HepG2 (cell line): ENCODE measurements around the gene CEBPA. TPM values are rescaled to one million over a fixed set of nuclear protein-coding genes. Genes with fewer than 3 reads are reported as not detected.
A peak's percentile ranks its signal among the peaks of the same experiment; 100 is the strongest.

ENCODE experiments used
- ATAC-seq: fragments of 200-7000 bp; cut with Tn5 transposase; 3 replicates; pipeline ENCODE4 v1.9.1; 2020; ENCODE audit warnings: mild to moderate bottlenecking, moderate library complexity
- BruUV-seq: library from RNA; stranded (reverse); fragments of 400-500 nt; replicated peaks from 2 replicates; lab custom pipeline; 2021; lab: Mats Ljungman, UMichigan
- CTCF ChIA-PET: fragments of 300-600 bp; formaldehyde crosslinking; extraction: SDS; loops from one replicate; lab custom pipeline; 2021; ENCODE audit warnings: low total read pairs, inconsistent platforms, low intra/inter-chr PET ratio; lab: Yijun Ruan, JAX
- POLR2A ChIA-PET: fragments of 350-600 bp; sonication (Branson Sonifier 250); formaldehyde crosslinking; loops from one replicate; lab custom pipeline; 2020; ENCODE audit warnings: antibody characterized with exemption, inconsistent platforms; lab: Yijun Ruan, JAX
- DNase-seq: peaks from one replicate; pipeline ENCODE4 v3.0.0-alpha.2; 2015; ENCODE audit warnings: low spot score
- FAIRE-seq: peaks from 3 replicates; lab custom pipeline; 2011; peaks lifted over from hg19 to GRCh38; lab: Jason Lieb, UNC
- H2AFZ ChIP-seq: one replicate; pipeline ENCODE4 v1.6.1; 2011; ENCODE audit warnings: low read length, inconsistent platforms
- H3K27ac ChIP-seq: fragments of 300-600 bp; 3 replicates; pipeline ENCODE4 v1.8.0; 2011; ENCODE audit warnings: mixed run types, mild to moderate bottlenecking, mixed read lengths, low read length, inconsistent platforms; ENCODE audit not compliant: insufficient read depth; ENCODE audit errors: extremely low read length
- H3K27me3 ChIP-seq, 2 experiments: fragments of 200-600 bp in 1 of 2; 2 replicates in 1 of 2; 3 replicates in 1 of 2; pipeline versions ENCODE4 v1.6.0 to v1.8.0; 2011; ENCODE audit warnings: low read length in 2 of 2, mild to moderate bottlenecking in 2 of 2, moderate library complexity in 2 of 2, inconsistent platforms in 1 of 2; ENCODE audit not compliant: insufficient read depth in 2 of 2, control insufficient read depth in 1 of 2
- H3K36me3 ChIP-seq, 2 experiments: fragments of 200-600 bp in 1 of 2; replicated peaks in 1 of 2; 2 replicates in 1 of 2; 3 replicates in 1 of 2; pipeline versions ENCODE4 v1.5.1 to v1.8.0; 2011; ENCODE audit warnings: low read length in 2 of 2, inconsistent platforms in 1 of 2; ENCODE audit not compliant: insufficient read depth in 2 of 2, control insufficient read depth in 1 of 2
- H3K4me1 ChIP-seq: 2 replicates; pipeline ENCODE4 v1.5.1; 2012; ENCODE audit warnings: low read length, inconsistent platforms; ENCODE audit not compliant: insufficient read depth
- H3K4me2 ChIP-seq: 2 replicates; pipeline ENCODE4 v1.6.0; 2011; ENCODE audit warnings: low read depth, low read length, inconsistent platforms
- H3K4me3 ChIP-seq, 3 experiments: fragments of 200-600 bp in 1 of 3; sonication (generic), shearing (Covaris generic) in 1 of 3; replicated peaks in 1 of 3; 2 replicates each; pipeline ENCODE4 v1.5.1; 2011 to 2016; ENCODE audit warnings: low read length in 3 of 3, inconsistent platforms in 2 of 3, low read depth in 2 of 3, mild to moderate bottlenecking in 2 of 3, control low read depth in 1 of 3, mixed read lengths in 1 of 3; ENCODE audit not compliant: insufficient read depth in 1 of 3
- H3K79me2 ChIP-seq: one replicate; pipeline ENCODE4 v1.6.1; 2011; ENCODE audit warnings: low read length, inconsistent platforms; ENCODE audit not compliant: insufficient read depth
- H3K9ac ChIP-seq: 2 replicates; pipeline ENCODE4 v1.6.0; 2011; ENCODE audit warnings: mild to moderate bottlenecking, low read depth, low read length, inconsistent platforms; ENCODE audit not compliant: insufficient read depth
- H3K9me3 ChIP-seq: 2 replicates; pipeline ENCODE4 v1.5.1; 2012; ENCODE audit warnings: mild to moderate bottlenecking, low read length
- H4K20me1 ChIP-seq: 2 replicates; pipeline ENCODE4 v1.6.0; 2011; ENCODE audit warnings: inconsistent platforms, mild to moderate bottlenecking, low read length, moderate library complexity; ENCODE audit not compliant: insufficient read depth
- ETV5 ChIP-seq: IDR thresholded peaks from 2 replicates; pipeline ENCODE4 v1.6.1; 2018; ENCODE audit warnings: missing biosample characterization, missing genetic modification reagents, inconsistent platforms, borderline replicate concordance
- HBP1 ChIP-seq: IDR thresholded peaks from 2 replicates; pipeline ENCODE4 v1.6.1; 2016; ENCODE audit warnings: low read depth, control low read depth
- KDM3A ChIP-seq: IDR thresholded peaks from 2 replicates; pipeline ENCODE4 v1.6.1; 2018; ENCODE audit warnings: low read depth, missing compliant biosample characterization
- MZF1 ChIP-seq: sonication (generic); formaldehyde crosslinking; IDR thresholded peaks from 2 replicates; pipeline ENCODE4 v1.8.1; 2023; ENCODE audit warnings: mild to moderate bottlenecking, missing genetic modification reagents, borderline replicate concordance
- NFE2L1 ChIP-seq: sonication (generic); formaldehyde crosslinking; IDR thresholded peaks from 2 replicates; pipeline ENCODE4 v1.4.0; 2020; ENCODE audit warnings: missing genetic modification reagents, mild to moderate bottlenecking, borderline replicate concordance
- POLR2A ChIP-seq, 2 experiments: IDR thresholded peaks; 2 replicates each; pipeline ENCODE4 v1.6.1; 2011; ENCODE audit warnings: low read depth in 2 of 2, low read length in 2 of 2, mild to moderate bottlenecking in 1 of 2, moderate library complexity in 1 of 2; ENCODE audit not compliant: insufficient read depth in 1 of 2
- POLR2AphosphoS2 ChIP-seq: IDR thresholded peaks from 2 replicates; pipeline ENCODE4 v1.6.1; 2011; ENCODE audit warnings: low read depth, low read length, improper control_type of control experiment
- RAD51 ChIP-seq: fragments of 450-650 bp; IDR thresholded peaks from 2 replicates; pipeline ENCODE4 v1.6.1; 2016; ENCODE audit warnings: borderline replicate concordance
- RORA ChIP-seq: sonication (generic); formaldehyde crosslinking; IDR thresholded peaks from 2 replicates; pipeline ENCODE4 v1.5.0; 2020; ENCODE audit warnings: mild to moderate bottlenecking, missing genetic modification reagents, moderate library complexity
- SAFB2 ChIP-seq: sonication (generic); formaldehyde crosslinking; IDR thresholded peaks from 2 replicates; pipeline ENCODE4 v1.5.1; 2020; ENCODE audit warnings: missing genetic modification reagents, low read depth, mild to moderate bottlenecking, borderline replicate concordance
- SRSF1 ChIP-seq: fragments of 200-400 bp; formaldehyde crosslinking; optimal IDR thresholded peaks from 2 replicates; pipeline ENCODE3; 2017; ENCODE audit warnings: mild to moderate bottlenecking, low read depth, low read length, moderate library complexity
- TAF1 ChIP-seq: sonication (generic); formaldehyde crosslinking; IDR thresholded peaks from 2 replicates; pipeline ENCODE4 v1.4.0; 2020; ENCODE audit warnings: missing genetic modification reagents
- ZNF337 ChIP-seq: sonication (generic); formaldehyde crosslinking; IDR thresholded peaks from 2 replicates; pipeline ENCODE4 v1.5.1; 2020; ENCODE audit warnings: missing genetic modification reagents, low read depth, mild to moderate bottlenecking, borderline replicate concordance
- ZNF644 ChIP-seq: IDR thresholded peaks from 2 replicates; pipeline ENCODE4 v1.6.1; 2016; ENCODE audit warnings: low read depth
- ZNF746 ChIP-seq: sonication (generic); formaldehyde crosslinking; IDR thresholded peaks from 2 replicates; pipeline ENCODE4 v1.8.0; 2022; ENCODE audit warnings: mild to moderate bottlenecking, missing genetic modification reagents
- WGBS: methylation state at CpG from one replicate; pipeline ENCODE4 v1.1.6; 2017; ENCODE audit warnings: low lambda C conversion rate; 5-methylcytosine and 5-hydroxymethylcytosine counted together
- in situ Hi-C: cut with HindIII; loops from 2 replicates; pipeline ENCODE4 v1.10.0; 2017; ENCODE audit warnings: low pct_unique_long_range_greater_than_20kb; ENCODE audit not compliant: extremely low pct_ligation_motif_present
- intact Hi-C: fragments of 100-400 bp; cut with micrococcal nuclease; formaldehyde crosslinking; loops from one replicate; pipeline ENCODE4 v1.10.0; 2022; ENCODE audit not compliant: unreplicated experiment
- polyA plus RNA-seq, 8 experiments: library from polyadenylated mRNA; depleted of rRNA in 3 of 8; stranded (reverse) in 7 of 8; unstranded in 1 of 8; fragments of >200 nt; fragmentation: Illumina TruSeq in 4 of 8; extraction: Trizol in 4 of 8; gene quantifications; 2 replicates each; pipeline versions ENCODE4 v1.2.1 to v1.2.3, GENCODE V29; 2011 to 2016; ENCODE audit warnings: low read depth in 4 of 8, missing spikeins in 1 of 8, mixed read lengths in 1 of 8; ENCODE audit not compliant: insufficient read depth in 1 of 8
- total RNA-seq, 5 experiments: library from RNA; depleted of rRNA; stranded (reverse); fragments of >200 nt; fragmentation: Illumina TruSeq; extraction: Trizol; gene quantifications; 2 replicates each; pipeline ENCODE4 v1.2.3, GENCODE V29; 2016; ENCODE audit warnings: low read depth in 1 of 5
- TF ChIP-seq, protein P1 (sequence below): sonication (generic); formaldehyde crosslinking; IDR thresholded peaks from 2 replicates; pipeline ENCODE4 v1.5.0; 2020; ENCODE audit warnings: mild to moderate bottlenecking, missing genetic modification reagents, moderate library complexity
- TF ChIP-seq, protein P2 (sequence below): sonication (generic); formaldehyde crosslinking; IDR thresholded peaks from 2 replicates; pipeline ENCODE4 v1.8.1; 2022; ENCODE audit warnings: low read depth, mild to moderate bottlenecking, missing genetic modification reagents

Gene CEBPA
- total and polyA plus RNA-seq, 2 of the 13 experiments (the other 11 are each of a cell fraction or from before 2014, with no cell fraction given), result 24.8 to 103 TPM

DNA sequence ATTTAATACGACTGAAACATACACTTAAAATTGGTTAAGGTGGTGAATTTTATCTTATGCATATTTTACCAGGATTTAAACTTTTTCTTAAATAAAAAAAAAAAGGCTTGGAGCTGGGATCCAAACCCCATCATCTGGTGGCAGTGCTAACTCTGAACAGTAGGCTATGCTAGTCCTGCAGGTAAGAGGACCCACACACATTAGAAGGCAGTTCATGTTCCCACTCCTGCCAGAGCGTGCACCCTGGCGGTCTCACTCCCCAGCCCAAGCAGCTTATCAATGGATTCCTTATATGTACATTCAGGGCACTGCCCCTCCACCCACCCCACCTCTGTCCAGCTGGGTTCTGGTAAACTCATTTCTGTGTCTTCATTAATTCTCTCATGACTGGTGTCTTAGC, 31.3 kb upstream of the CEBPA start (continued):
- no peak for TF ChIP-seq ZNF746 (CRISPR knock-in tag)
- no peak for TF ChIP-seq POLR2AphosphoS2
- TF ChIP-seq RORA (CRISPR knock-in tag), result no peak
- TF ChIP-seq, protein P1, sequence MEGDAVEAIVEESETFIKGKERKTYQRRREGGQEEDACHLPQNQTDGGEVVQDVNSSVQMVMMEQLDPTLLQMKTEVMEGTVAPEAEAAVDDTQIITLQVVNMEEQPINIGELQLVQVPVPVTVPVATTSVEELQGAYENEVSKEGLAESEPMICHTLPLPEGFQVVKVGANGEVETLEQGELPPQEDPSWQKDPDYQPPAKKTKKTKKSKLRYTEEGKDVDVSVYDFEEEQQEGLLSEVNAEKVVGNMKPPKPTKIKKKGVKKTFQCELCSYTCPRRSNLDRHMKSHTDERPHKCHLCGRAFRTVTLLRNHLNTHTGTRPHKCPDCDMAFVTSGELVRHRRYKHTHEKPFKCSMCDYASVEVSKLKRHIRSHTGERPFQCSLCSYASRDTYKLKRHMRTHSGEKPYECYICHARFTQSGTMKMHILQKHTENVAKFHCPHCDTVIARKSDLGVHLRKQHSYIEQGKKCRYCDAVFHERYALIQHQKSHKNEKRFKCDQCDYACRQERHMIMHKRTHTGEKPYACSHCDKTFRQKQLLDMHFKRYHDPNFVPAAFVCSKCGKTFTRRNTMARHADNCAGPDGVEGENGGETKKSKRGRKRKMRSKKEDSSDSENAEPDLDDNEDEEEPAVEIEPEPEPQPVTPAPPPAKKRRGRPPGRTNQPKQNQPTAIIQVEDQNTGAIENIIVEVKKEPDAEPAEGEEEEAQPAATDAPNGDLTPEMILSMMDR (CRISPR knock-in tag), result peak; percentile 57

GRCh38 chr19:33333151-33333550, 30.8 kb upstream of the CEBPA start:
- Histone ChIP-seq H3K9me3 (no peaks in the 10 kb centered on the region), H3K79me2 (no peaks in the 10 kb centered on the region), H3K9ac (no peak overlapping the region), H2AFZ (no peak overlapping the region), H3K27ac (no peak overlapping the region), H4K20me1 (no peaks in the 10 kb centered on the region), H3K4me3 (no peak overlapping the region), H3K36me3 (no peaks in the 10 kb centered on the region), H3K27me3 (peaks cover 0 to 6% of the 10 kb centered on the region in 2 experiments; a peak in 1 of 5 replicates), H3K4me1 (peaks cover 36% of the 10 kb centered on the region), H3K4me2 (no peak overlapping the region)
- no TSS peak for BruUV-seq
- CTCF ChIA-PET, result interaction anchor here (1.6 kb wide), 1 partner anchor 74 kb away, joined by 9 read pairs; no protein-coding TSS in a partner anchor
- in situ Hi-C loops (no loop called here), intact Hi-C loops (no loop called here)
- WGBS, result 48% methylated on average over 4 of the region's 4 CpGs
- no peak for FAIRE-seq
- POLR2A ChIA-PET, result interaction anchor here (0.8 to 2.9 kb wide), 4 partner anchors 16 to 65 kb away, joined by 3 to 13 read pairs (median 3); no protein-coding TSS in a partner anchor
- ATAC-seq, result no peak
- no peak for DNase-seq
- TF ChIP-seq KDM3A (CRISPR knock-in tag) (no peak), ZNF337 (no peak), ETV5 (no peak), ZNF644 (CRISPR knock-in tag) (no peak), RAD51 (no peak), HBP1 (no peak), MZF1 (CRISPR knock-in tag) (no peak), SRSF1 (no peak), SAFB2 (no peak), NFE2L1 (no peak), POLR2A (IDR thresholded peaks at IDR 0.05; ENCODE audit: insufficient read depth in 1 of 2, low read depth in 2 of 2, low read length in 2 of 2) (no peak), TAF1 (no peak)
- TF ChIP-seq, protein P2, sequence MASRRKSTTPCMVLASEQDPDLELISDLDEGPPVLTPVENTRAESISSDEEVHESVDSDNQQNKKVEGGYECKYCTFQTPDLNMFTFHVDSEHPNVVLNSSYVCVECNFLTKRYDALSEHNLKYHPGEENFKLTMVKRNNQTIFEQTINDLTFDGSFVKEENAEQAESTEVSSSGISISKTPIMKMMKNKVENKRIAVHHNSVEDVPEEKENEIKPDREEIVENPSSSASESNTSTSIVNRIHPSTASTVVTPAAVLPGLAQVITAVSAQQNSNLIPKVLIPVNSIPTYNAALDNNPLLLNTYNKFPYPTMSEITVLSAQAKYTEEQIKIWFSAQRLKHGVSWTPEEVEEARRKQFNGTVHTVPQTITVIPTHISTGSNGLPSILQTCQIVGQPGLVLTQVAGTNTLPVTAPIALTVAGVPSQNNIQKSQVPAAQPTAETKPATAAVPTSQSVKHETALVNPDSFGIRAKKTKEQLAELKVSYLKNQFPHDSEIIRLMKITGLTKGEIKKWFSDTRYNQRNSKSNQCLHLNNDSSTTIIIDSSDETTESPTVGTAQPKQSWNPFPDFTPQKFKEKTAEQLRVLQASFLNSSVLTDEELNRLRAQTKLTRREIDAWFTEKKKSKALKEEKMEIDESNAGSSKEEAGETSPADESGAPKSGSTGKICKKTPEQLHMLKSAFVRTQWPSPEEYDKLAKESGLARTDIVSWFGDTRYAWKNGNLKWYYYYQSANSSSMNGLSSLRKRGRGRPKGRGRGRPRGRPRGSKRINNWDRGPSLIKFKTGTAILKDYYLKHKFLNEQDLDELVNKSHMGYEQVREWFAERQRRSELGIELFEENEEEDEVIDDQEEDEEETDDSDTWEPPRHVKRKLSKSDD (CRISPR knock-in tag), result no peak
